CD14-positive monocyte (primary cell): ENCODE results near the gene ATF6B. TPM values are rescaled to one million over a fixed set of nuclear protein-coding genes. Genes with fewer than 3 reads are reported as not detected.

ENCODE experiments used
- DNase-seq, 3 donors: peaks; one replicate each; pipeline ENCODE4 v3.0.0-alpha.2; 2011 to 2022
- H2AFZ ChIP-seq: 2 replicates; pipeline ENCODE4 v1.6.0; 2012; ENCODE audit warnings: mild to moderate bottlenecking, low read depth, low read length, inconsistent platforms; ENCODE audit not compliant: insufficient read depth, poor library complexity, severe bottlenecking
- H3K27ac ChIP-seq, 2 donors: 1 replicate in 1 of 2; 2 replicates in 1 of 2; pipeline ENCODE4 v1.5.1; 2012 to 2013; ENCODE audit warnings: low read length in 2 of 2, control low read depth in 1 of 2, inconsistent platforms in 1 of 2, low read depth in 1 of 2, mild to moderate bottlenecking in 1 of 2
- H3K27me3 ChIP-seq, 2 donors: one replicate each; pipeline versions ENCODE4 v1.6.0 to v1.6.1; 2011 to 2013; ENCODE audit warnings: low read length in 2 of 2; ENCODE audit not compliant: control insufficient read depth in 2 of 2, insufficient read depth in 2 of 2
- H3K36me3 ChIP-seq, 2 donors: replicated peaks in 1 of 2; 1 replicate in 1 of 2; 2 replicates in 1 of 2; pipeline versions ENCODE4 v1.5.1 to v1.6.1; 2012 to 2013; ENCODE audit warnings: low read length in 2 of 2, control low read depth in 1 of 2, inconsistent platforms in 1 of 2, mild to moderate bottlenecking in 1 of 2; ENCODE audit not compliant: insufficient read depth in 2 of 2, control insufficient read depth in 1 of 2
- H3K4me1 ChIP-seq, 2 donors: 1 replicate in 1 of 2; 2 replicates in 1 of 2; pipeline versions ENCODE4 v1.5.1 to v1.6.1; 2012 to 2013; ENCODE audit warnings: low read length in 2 of 2, control low read depth in 1 of 2, inconsistent platforms in 1 of 2, mild to moderate bottlenecking in 1 of 2, moderate library complexity in 1 of 2; ENCODE audit not compliant: insufficient read depth in 2 of 2, control insufficient read depth in 1 of 2
- H3K4me2 ChIP-seq: replicated peaks from 2 replicates; pipeline ENCODE3; 2012; ENCODE audit warnings: low read length, moderate library complexity, mild to moderate bottlenecking; ENCODE audit not compliant: poor library complexity, severe bottlenecking; ENCODE audit errors: extremely low read depth
- H3K4me3 ChIP-seq, 3 experiments: fragments of 200-600 bp in 1 of 3; sonication (generic) in 1 of 3; replicated peaks in 1 of 3; 1 replicate in 2 of 3; 2 replicates in 1 of 3; pipeline ENCODE4 v1.5.1; 2011 to 2013; ENCODE audit warnings: low read length in 3 of 3, mild to moderate bottlenecking in 3 of 3, control low read depth in 2 of 3, low read depth in 2 of 3, inconsistent platforms in 1 of 3, moderate library complexity in 1 of 3
- H3K79me2 ChIP-seq: 2 replicates; pipeline ENCODE4 v1.6.0; 2012; ENCODE audit warnings: mild to moderate bottlenecking, control low read depth, inconsistent platforms, low read length, moderate library complexity; ENCODE audit not compliant: insufficient read depth
- H3K9ac ChIP-seq: 2 replicates; pipeline ENCODE4 v1.6.0; 2017; ENCODE audit warnings: low read length, mild to moderate bottlenecking; ENCODE audit not compliant: insufficient read depth, poor library complexity, severe bottlenecking
- H3K9me3 ChIP-seq, 2 donors: replicated peaks in 1 of 2; 1 replicate in 1 of 2; 2 replicates in 1 of 2; pipeline versions ENCODE4 v1.5.1 to v1.6.1; 2012 to 2013; ENCODE audit warnings: low read length in 2 of 2, control low read depth in 1 of 2; ENCODE audit not compliant: control insufficient read depth in 1 of 2, insufficient read depth in 1 of 2
- H4K20me1 ChIP-seq: 2 replicates; pipeline ENCODE4 v1.6.0; 2012; ENCODE audit warnings: mild to moderate bottlenecking, low read length, control low read depth, moderate library complexity; ENCODE audit not compliant: insufficient read depth
- H3K27ac Mint-ChIP-seq, 7 donors: one replicate each; pipeline ENCODE4 v1.8.0; 2020; ENCODE audit warnings: mild to moderate bottlenecking in 7 of 7, mixed read lengths in 7 of 7, moderate library complexity in 6 of 7, inconsistent platforms in 2 of 7
- H3K27me3 Mint-ChIP-seq, 3 donors: one replicate each; pipeline ENCODE4 v1.8.0; 2021 to 2022; ENCODE audit warnings: low read depth in 3 of 3, mild to moderate bottlenecking in 3 of 3, mixed read lengths in 3 of 3, moderate library complexity in 3 of 3, inconsistent platforms in 1 of 3
- H3K36me3 Mint-ChIP-seq, 2 donors: one replicate each; pipeline ENCODE4 v1.8.0; 2020; ENCODE audit warnings: mixed read lengths in 2 of 2, inconsistent platforms in 1 of 2, mild to moderate bottlenecking in 1 of 2
- H3K4me1 Mint-ChIP-seq: one replicate; pipeline ENCODE4 v1.8.0; 2020; ENCODE audit warnings: mild to moderate bottlenecking, mixed read lengths
- H3K4me3 Mint-ChIP-seq, 2 donors: one replicate each; pipeline ENCODE4 v1.8.0; 2020; ENCODE audit warnings: mild to moderate bottlenecking in 2 of 2, mixed read lengths in 2 of 2, moderate library complexity in 1 of 2
- H3K9me3 Mint-ChIP-seq, 7 donors: one replicate each; pipeline ENCODE4 v1.8.0; 2020 to 2022; ENCODE audit warnings: mixed read lengths in 7 of 7, mild to moderate bottlenecking in 6 of 7, moderate library complexity in 6 of 7, inconsistent platforms in 2 of 7
- CTCF ChIP-seq: fragments of 200-600 bp; IDR thresholded peaks from one replicate; pipeline ENCODE4 v1.8.0; 2022; ENCODE audit warnings: antibody characterized with exemption, mild to moderate bottlenecking
- WGBS: methylation state at CpG from one replicate; pipeline ENCODE4 v1.1.5; 2013; ENCODE audit warnings: missing lambda C conversion rate; ENCODE audit not compliant: insufficient coverage; 5-methylcytosine and 5-hydroxymethylcytosine counted together
- intact Hi-C, 2 donors: fragments of 100-400 bp; cut with micrococcal nuclease; formaldehyde crosslinking; loops; one replicate each; pipeline versions ENCODE4 v1.15.0 to v1.15.1; 2023
- polyA plus RNA-seq, 3 donors: library from polyadenylated mRNA; depleted of rRNA in 1 of 3; unstranded in 2 of 3; stranded (reverse) in 1 of 3; fragments of 300-500 nt in 2 of 3; fragments of >200 nt in 1 of 3; fragmentation: Illumina TruSeq in 2 of 3; gene quantifications; 1 replicate in 2 of 3; 2 replicates in 1 of 3; pipeline ENCODE4 v1.2.3, GENCODE V29; 2012 to 2021

The ATF6B gene
- polyA plus RNA-seq, 3 donors: 15.7 to 147 (median 17.8) TPM

- H4K20me1 ChIP-seq: no peaks in the 10 kb centered on the region
- intact Hi-C loops: loop anchor here (1.0 to 5.0 kb wide), 2 partner anchors 28 to 54 kb away; no protein-coding TSS in a partner anchor
- Mint-ChIP-seq H3K27me3 (peaks cover 0 to 4% (median 0%) of the 10 kb centered on the region in 3 donors), H3K27ac (peak overlapping the region; percentile 96 to 100 (median 100)), H3K4me3 (peak overlapping the region; percentile 90 to 98), H3K9me3 (no peaks in the 10 kb centered on the region), H3K36me3 (peaks cover 16 to 18% of the 10 kb centered on the region in 2 donors), H3K4me1 (peaks cover 75% of the 10 kb centered on the region)
- H3K79me2 ChIP-seq: peaks cover 49% of the 10 kb centered on the region
- peak overlapping the region; percentile 71 to 94 (median 82) for H3K4me3 ChIP-seq
- no peak for TF ChIP-seq CTCF
- peak overlapping the region; percentile 93 for H2AFZ ChIP-seq
- H3K9me3 ChIP-seq: no peaks in the 10 kb centered on the region
- 64% methylated on average over 2 of the region's 5 CpGs for WGBS
- DNase-seq: peak in 2 of 3 donors; percentile 32 to 66
- H3K4me1 ChIP-seq: peaks cover 49 to 64% of the 10 kb centered on the region in 2 donors
- H3K9ac ChIP-seq: peak overlapping the region; percentile 81
- H3K27me3 ChIP-seq: no peaks in the 10 kb centered on the region
- peak overlapping the region; percentile 97 for H3K4me2 ChIP-seq
- peaks cover 11 to 18% of the 10 kb centered on the region in 2 donors for H3K36me3 ChIP-seq
- H3K27ac ChIP-seq: peak overlapping the region; percentile 89 to 90
Observed at GRCh38 chr6:32176476-32177182, 48.6 kb upstream of the ATF6B start.

GRCh38 chr6:32175711-32176475, 47.8 kb upstream of the ATF6B start, which contains the start of gene AGPAT1:
Gene AGPAT1 (minus strand): TSS chr6:32176084. CDS start chr6:32171496, 4,588 bp downstream.
- H3K4me1 ChIP-seq: peaks cover 49 to 63% of the 10 kb centered on the region in 2 donors

More at GRCh38 chr6:32175711-32176475, 47.8 kb upstream of the ATF6B start, which contains the start of gene AGPAT1:
- peaks cover 42% of the 10 kb centered on the region for H3K79me2 ChIP-seq
- H3K9me3 Mint-ChIP-seq: no peaks in the 10 kb centered on the region
- peak within 1 kb of the TSS; percentile 81 for H3K9ac ChIP-seq
- H3K4me3 ChIP-seq: peak within 1 kb of the TSS; percentile 71 to 94 (median 82)
- H3K27me3 ChIP-seq: no peaks in the 10 kb centered on the region
- peaks cover 14 to 16% of the 10 kb centered on the region in 2 donors for H3K36me3 Mint-ChIP-seq
- WGBS: under 1% methylated on average over 17 of the region's 27 CpGs
- H3K27me3 Mint-ChIP-seq: peaks cover 0 to 4% (median under 1%) of the 10 kb centered on the region in 3 donors
- peak within 1 kb of the TSS; percentile 97 for H3K4me2 ChIP-seq
- no peaks in the 10 kb centered on the region for H3K9me3 ChIP-seq
- H3K4me3 Mint-ChIP-seq: peak within 1 kb of the TSS; percentile 90 to 98
- H2AFZ ChIP-seq: peak within 1 kb of the TSS; percentile 93
- intact Hi-C loops: loop anchor here (1.0 to 5.0 kb wide), 3 partner anchors 21 to 54 kb away; partner anchors contain the start of gene PPT2 (in 1 of the 2)
- H4K20me1 ChIP-seq: no peaks in the 10 kb centered on the region
- peaks cover 69% of the 10 kb centered on the region for H3K4me1 Mint-ChIP-seq
- H3K27ac Mint-ChIP-seq: peak within 1 kb of the TSS; percentile 96 to 100 (median 100)
- H3K27ac ChIP-seq: peak within 1 kb of the TSS; percentile 89 to 90
- no peak for TF ChIP-seq CTCF
- peaks cover 8 to 16% of the 10 kb centered on the region in 2 donors for H3K36me3 ChIP-seq
- peak; percentile 92 to 95 (median 93) for DNase-seq
